Esophagus muscularis mucosa (tissue), 3 donors: ENCODE measurements around the gene S100Z.
"Not testable (repeated sequence)": the region's sequence is repeated elsewhere in the genome, so short reads cannot be mapped to it uniquely, and the experiment has no call there.

Experiments
- POLR2A ChIP-seq: fragments of 450-650 bp; IDR thresholded peaks from one replicate; pipeline ENCODE4 v1.6.1; 2017; ENCODE audit warnings: antibody characterized with exemption, moderate library complexity, mild to moderate bottlenecking, low read depth
- TF ChIP-seq, protein P1 (sequence below), 3 experiments: fragments of 200-600 bp in 2 of 3; fragments of 450-650 bp in 1 of 3; sonication (generic) in 2 of 3; IDR thresholded peaks; one replicate each; pipeline ENCODE4 v1.5.1; 2017 to 2019; ENCODE audit warnings: antibody characterized with exemption in 3 of 3, mild to moderate bottlenecking in 2 of 3, moderate library complexity in 1 of 3

DNA sequence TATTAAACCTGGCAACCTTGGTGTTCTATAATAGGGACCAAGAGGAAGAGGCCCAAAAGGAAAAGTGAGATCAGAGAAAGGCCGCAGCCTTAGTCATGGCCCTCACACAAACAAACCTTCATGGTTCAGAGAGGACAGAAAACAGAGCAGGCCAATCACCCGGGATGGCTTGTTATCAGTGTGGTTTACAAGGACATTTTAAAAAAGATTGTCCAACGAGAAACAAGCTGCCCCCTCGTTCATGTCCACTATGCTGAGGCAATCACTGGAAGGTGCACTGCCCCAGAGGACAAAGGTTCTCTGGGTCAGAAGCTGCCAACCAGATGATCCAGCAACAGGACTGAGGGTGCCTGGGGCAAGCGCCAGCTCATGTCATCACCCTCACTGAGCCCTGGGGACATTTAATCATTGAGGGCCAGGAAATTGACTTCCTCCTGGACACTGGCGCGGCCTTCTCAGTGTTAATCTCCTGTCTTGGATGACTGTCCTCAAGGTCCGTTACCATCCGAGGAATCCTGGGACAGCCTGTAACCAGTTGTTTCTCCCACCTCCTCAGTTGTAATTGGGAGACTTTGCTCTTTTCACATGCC is 60.6 kb downstream of the S100Z start:
- TF ChIP-seq, protein P1, sequence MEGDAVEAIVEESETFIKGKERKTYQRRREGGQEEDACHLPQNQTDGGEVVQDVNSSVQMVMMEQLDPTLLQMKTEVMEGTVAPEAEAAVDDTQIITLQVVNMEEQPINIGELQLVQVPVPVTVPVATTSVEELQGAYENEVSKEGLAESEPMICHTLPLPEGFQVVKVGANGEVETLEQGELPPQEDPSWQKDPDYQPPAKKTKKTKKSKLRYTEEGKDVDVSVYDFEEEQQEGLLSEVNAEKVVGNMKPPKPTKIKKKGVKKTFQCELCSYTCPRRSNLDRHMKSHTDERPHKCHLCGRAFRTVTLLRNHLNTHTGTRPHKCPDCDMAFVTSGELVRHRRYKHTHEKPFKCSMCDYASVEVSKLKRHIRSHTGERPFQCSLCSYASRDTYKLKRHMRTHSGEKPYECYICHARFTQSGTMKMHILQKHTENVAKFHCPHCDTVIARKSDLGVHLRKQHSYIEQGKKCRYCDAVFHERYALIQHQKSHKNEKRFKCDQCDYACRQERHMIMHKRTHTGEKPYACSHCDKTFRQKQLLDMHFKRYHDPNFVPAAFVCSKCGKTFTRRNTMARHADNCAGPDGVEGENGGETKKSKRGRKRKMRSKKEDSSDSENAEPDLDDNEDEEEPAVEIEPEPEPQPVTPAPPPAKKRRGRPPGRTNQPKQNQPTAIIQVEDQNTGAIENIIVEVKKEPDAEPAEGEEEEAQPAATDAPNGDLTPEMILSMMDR (IDR thresholded peaks at IDR 0.05): not testable (repeated sequence)
- TF ChIP-seq POLR2A: not testable (repeated sequence)
